ENCODE results near the gene URGCP. TPM values are rescaled to one million over a fixed set of nuclear protein-coding genes. Genes with fewer than 3 reads are reported as not detected.

The URGCP gene
- total RNA-seq, 1 experiment from 2014 or later = 30.7 TPM

DNA sequence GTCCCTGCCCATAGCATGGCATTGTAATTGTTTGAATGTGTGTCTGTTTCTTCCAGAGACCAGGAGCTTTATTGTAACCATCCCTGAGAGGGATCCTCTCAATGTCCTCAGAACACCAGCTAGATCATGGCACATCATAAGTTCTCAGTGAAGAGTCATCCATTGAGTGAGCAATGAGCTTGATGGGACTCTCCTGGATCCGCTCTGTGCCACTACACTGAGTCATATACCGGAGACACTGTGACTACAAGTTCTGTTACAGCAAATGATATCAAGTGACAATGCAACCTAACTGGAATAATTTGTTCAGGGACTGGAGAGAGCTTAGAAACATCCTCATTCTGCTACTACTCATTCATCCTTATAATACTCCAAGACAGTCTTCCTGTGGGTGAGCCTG, 62.1 kb downstream of the URGCP start:
- Histone ChIP-seq H3T11ph (ENCODE audit: low read length) (no peak overlapping the region), H4K20me1 (ENCODE audit: control insufficient read depth, insufficient read depth, insufficient read length) (no peaks in the 10 kb centered on the region), H3K18ac (ENCODE audit: insufficient read length, low read depth, low read length) (no peak overlapping the region), H3K79me1 (ENCODE audit: insufficient read depth, low read depth, low read length, poor library complexity, severe bottlenecking) (no peaks in the 10 kb centered on the region), H3K4ac (ENCODE audit: low read depth, low read length) (no peak overlapping the region), H2AK5ac (ENCODE audit: insufficient read length, low read length) (no peak overlapping the region), H2BK5ac (ENCODE audit: insufficient read length, low read length) (no peak overlapping the region), H3K23ac (ENCODE audit: insufficient read length, low read depth, low read length) (no peak overlapping the region), H3K23me2 (ENCODE audit: insufficient read length, low read depth, low read length, poor library complexity, severe bottlenecking) (no peaks in the 10 kb centered on the region), H3K27me3 (ENCODE audit: insufficient read depth, low read length) (no peaks in the 10 kb centered on the region), H4K5ac (ENCODE audit: insufficient read length, low read depth, low read length) (no peak overlapping the region), H2BK12ac (ENCODE audit: insufficient read length, low read depth, low read length) (no peak overlapping the region), H3K27ac (ENCODE audit: insufficient read length, low read depth, low read length) (no peak overlapping the region), H4K91ac (ENCODE audit: insufficient read length, low read depth, low read length) (no peak overlapping the region), H3K4me1 (ENCODE audit: insufficient read depth, low read length) (no peaks in the 10 kb centered on the region), H2BK20ac (ENCODE audit: low read depth, low read length, poor library complexity, severe bottlenecking) (no peak overlapping the region), H3K4me2 (ENCODE audit: insufficient read depth, insufficient read length, low read length) (no peak overlapping the region), H2BK120ac (ENCODE audit: low read depth, low read length, poor library complexity, severe bottlenecking) (no peak overlapping the region), H3K9ac (ENCODE audit: extremely low read depth, insufficient read length, low read length) (no peak overlapping the region), H4K8ac (replicated peaks; ENCODE audit: insufficient read length, low read depth, low read length) (no peak overlapping the region), H3K14ac (ENCODE audit: insufficient read depth, low read length) (no peak overlapping the region), H3K56ac (ENCODE audit: insufficient read length, low read depth, low read length) (no peak overlapping the region), H3K79me2 (ENCODE audit: insufficient read depth, low read length) (no peaks in the 10 kb centered on the region), H2BK15ac (ENCODE audit: low read depth, low read length) (no peak overlapping the region), H2AFZ (ENCODE audit: low read length) (no peak overlapping the region), H3K9me3 (ENCODE audit: control insufficient read depth, low read depth, low read length) (no peaks in the 10 kb centered on the region)
- peaks cover 11 to 12% of the 10 kb centered on the region in 2 experiments for H3K4me1 Mint-ChIP-seq
- no peaks in the 10 kb centered on the region for H3K27me3 Mint-ChIP-seq (ENCODE audit: low read depth)
- DNase-seq = no peak
- H3K36me3 Mint-ChIP-seq (ENCODE audit: insufficient read depth in 1 of 3, low read depth in 3 of 3) = no peaks in the 10 kb centered on the region; a peak in 1 of 7 replicates
- H3K9me3 Mint-ChIP-seq = no peaks in the 10 kb centered on the region
- WGBS (ENCODE audit: extremely low coverage, insufficient read length, low lambda C conversion rate) = no CpG with 5 or more reads among the region's 2 CpGs
- H3K27ac Mint-ChIP-seq = no peak overlapping the region
- no peak overlapping the region for H3K4me3 Mint-ChIP-seq
- TF ChIP-seq, protein P1, sequence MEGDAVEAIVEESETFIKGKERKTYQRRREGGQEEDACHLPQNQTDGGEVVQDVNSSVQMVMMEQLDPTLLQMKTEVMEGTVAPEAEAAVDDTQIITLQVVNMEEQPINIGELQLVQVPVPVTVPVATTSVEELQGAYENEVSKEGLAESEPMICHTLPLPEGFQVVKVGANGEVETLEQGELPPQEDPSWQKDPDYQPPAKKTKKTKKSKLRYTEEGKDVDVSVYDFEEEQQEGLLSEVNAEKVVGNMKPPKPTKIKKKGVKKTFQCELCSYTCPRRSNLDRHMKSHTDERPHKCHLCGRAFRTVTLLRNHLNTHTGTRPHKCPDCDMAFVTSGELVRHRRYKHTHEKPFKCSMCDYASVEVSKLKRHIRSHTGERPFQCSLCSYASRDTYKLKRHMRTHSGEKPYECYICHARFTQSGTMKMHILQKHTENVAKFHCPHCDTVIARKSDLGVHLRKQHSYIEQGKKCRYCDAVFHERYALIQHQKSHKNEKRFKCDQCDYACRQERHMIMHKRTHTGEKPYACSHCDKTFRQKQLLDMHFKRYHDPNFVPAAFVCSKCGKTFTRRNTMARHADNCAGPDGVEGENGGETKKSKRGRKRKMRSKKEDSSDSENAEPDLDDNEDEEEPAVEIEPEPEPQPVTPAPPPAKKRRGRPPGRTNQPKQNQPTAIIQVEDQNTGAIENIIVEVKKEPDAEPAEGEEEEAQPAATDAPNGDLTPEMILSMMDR (conservative IDR thresholded peaks at IDR 0.05) = no peak

Measured in H9 (cell line).